Tibial nerve (tissue), 3 donors: ENCODE measurements around the gene SCUBE3.

Experiments used
- POLR2A ChIP-seq, 2 donors: fragments of 450-650 bp; IDR thresholded peaks; one replicate each; pipeline ENCODE4 v1.6.1; 2017; ENCODE audit warnings: antibody characterized with exemption in 2 of 2, mild to moderate bottlenecking in 2 of 2, moderate library complexity in 2 of 2
- TF ChIP-seq, protein P1 (sequence below), 5 experiments: fragments of 200-600 bp in 3 of 5; fragments of 450-650 bp in 2 of 5; sonication (generic) in 3 of 5; IDR thresholded peaks; one replicate each; pipeline ENCODE4 v1.5.1; 2016 to 2019; ENCODE audit warnings: antibody characterized with exemption in 5 of 5, mild to moderate bottlenecking in 3 of 5, moderate library complexity in 2 of 5

GRCh38 chr6:35167505-35167904, 46.3 kb upstream of the SCUBE3 start:
- TF ChIP-seq POLR2A (IDR thresholded peaks at IDR 0.05) = no peak
- TF ChIP-seq, protein P1, sequence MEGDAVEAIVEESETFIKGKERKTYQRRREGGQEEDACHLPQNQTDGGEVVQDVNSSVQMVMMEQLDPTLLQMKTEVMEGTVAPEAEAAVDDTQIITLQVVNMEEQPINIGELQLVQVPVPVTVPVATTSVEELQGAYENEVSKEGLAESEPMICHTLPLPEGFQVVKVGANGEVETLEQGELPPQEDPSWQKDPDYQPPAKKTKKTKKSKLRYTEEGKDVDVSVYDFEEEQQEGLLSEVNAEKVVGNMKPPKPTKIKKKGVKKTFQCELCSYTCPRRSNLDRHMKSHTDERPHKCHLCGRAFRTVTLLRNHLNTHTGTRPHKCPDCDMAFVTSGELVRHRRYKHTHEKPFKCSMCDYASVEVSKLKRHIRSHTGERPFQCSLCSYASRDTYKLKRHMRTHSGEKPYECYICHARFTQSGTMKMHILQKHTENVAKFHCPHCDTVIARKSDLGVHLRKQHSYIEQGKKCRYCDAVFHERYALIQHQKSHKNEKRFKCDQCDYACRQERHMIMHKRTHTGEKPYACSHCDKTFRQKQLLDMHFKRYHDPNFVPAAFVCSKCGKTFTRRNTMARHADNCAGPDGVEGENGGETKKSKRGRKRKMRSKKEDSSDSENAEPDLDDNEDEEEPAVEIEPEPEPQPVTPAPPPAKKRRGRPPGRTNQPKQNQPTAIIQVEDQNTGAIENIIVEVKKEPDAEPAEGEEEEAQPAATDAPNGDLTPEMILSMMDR (IDR thresholded peaks at IDR 0.05) = no peak
